Astrocyte of the spinal cord (primary cell): ENCODE data around the gene HLX.

Experiments used
- DNase-seq: peaks from one replicate; pipeline ENCODE4 v3.0.0; 2011; ENCODE audit warnings: low read depth, low spot score
- H3K4me3 ChIP-seq: 2 replicates; pipeline ENCODE4 v1.5.1; 2011; ENCODE audit warnings: low read depth, mild to moderate bottlenecking, low read length, moderate library complexity
- in situ Hi-C: cut with HindIII; loops from 2 replicates; pipeline ENCODE4 v1.10.0; 2017; ENCODE audit warnings: low sequenced_read_pairs
- TF ChIP-seq, protein P1 (sequence below): IDR thresholded peaks from 2 replicates; pipeline ENCODE4 v1.5.1; 2012; ENCODE audit warnings: low read depth, mild to moderate bottlenecking, low read length, inconsistent platforms

The HLX gene

DNA sequence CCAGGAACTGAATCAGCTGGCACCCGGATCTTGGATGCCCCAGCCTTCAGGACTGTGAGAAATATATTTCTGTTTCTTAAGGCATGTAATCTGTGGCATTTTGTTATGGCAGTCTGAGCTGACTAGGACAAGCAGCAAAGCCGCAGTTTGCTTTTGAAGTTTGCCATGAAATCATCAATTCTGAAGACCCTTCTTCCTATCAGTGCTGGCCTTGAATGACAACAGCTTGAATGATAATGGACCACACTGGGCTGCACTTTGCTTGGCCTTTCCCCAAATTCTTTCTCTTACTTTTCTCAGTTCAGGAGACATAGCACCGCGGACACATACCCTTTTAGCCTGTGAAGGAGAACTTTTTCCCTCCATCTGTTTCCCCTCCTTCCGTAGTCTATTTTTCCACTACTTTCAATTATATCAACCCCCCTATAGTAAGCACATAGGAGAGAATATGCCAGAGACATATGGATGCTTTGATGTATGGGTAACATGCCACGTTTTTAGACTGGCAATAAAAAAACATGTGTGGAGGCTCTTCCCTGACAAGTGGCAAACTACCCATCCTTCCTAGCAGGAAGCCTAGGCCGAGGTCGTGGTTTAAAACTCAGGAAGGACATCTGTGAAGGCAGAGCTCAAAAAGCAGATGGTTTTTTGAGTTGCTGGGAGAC is 42.9 kb downstream of the HLX start:
- no peak for DNase-seq
- in situ Hi-C loops: no loop called here
- no peak overlapping the region for H3K4me3 ChIP-seq
- TF ChIP-seq, protein P1, sequence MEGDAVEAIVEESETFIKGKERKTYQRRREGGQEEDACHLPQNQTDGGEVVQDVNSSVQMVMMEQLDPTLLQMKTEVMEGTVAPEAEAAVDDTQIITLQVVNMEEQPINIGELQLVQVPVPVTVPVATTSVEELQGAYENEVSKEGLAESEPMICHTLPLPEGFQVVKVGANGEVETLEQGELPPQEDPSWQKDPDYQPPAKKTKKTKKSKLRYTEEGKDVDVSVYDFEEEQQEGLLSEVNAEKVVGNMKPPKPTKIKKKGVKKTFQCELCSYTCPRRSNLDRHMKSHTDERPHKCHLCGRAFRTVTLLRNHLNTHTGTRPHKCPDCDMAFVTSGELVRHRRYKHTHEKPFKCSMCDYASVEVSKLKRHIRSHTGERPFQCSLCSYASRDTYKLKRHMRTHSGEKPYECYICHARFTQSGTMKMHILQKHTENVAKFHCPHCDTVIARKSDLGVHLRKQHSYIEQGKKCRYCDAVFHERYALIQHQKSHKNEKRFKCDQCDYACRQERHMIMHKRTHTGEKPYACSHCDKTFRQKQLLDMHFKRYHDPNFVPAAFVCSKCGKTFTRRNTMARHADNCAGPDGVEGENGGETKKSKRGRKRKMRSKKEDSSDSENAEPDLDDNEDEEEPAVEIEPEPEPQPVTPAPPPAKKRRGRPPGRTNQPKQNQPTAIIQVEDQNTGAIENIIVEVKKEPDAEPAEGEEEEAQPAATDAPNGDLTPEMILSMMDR: no peak

DNA sequence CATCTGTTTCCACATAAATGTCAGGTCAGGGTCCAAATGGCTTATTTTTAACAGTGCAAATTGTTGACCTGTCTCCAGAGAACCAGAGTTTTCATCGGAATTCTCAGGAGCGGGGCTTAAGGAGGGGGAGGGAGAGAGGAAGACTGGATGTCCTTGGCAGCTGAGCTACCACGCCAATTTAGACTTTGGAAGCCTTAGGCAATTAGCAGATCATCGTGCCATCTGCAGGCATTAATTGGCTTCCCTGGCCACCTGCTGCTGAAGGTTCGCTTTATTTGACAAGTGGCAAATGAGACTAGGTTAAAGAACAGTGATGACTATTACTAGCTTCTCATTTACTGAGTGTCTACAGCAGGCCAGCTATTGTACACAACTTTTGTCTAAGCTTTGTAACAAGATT is 43.7 kb downstream of the HLX start:
- DNase-seq: no peak
- H3K4me3 ChIP-seq: no peak overlapping the region
- TF ChIP-seq, protein P1: no peak
- in situ Hi-C loops: no loop called here

DNA sequence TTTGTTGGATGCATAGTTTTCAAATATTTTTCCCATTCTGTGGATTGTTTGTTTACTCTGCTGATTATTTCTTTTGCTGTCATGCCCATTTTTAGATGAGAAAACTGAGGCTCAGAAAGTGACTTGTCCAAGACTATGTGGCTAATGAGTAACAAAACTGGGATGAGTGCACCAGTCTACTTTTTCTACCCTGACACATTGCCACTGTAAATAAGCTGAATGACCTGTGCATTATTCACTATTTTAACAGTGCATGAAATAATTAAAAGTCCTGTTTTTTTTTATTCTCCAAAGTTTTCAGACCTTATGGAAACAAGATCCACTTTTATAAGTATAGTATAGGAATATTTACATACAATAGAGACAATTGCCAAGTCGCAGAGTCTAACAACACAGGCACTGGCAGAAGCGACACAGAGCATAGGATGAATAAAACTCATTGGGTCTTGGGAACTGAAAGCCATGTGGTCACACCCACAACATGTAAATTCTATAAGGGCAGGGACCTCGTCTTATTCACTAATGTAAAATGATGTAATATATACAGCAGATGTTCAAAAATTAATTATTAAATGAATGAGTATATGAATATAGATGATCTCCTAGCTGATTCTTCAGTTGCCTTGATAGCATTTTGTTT is 45.2 kb downstream of the HLX start:
- DNase-seq: no peak
- in situ Hi-C loops: no loop called here
- TF ChIP-seq, protein P1: no peak
- H3K4me3 ChIP-seq: no peak overlapping the region

DNA sequence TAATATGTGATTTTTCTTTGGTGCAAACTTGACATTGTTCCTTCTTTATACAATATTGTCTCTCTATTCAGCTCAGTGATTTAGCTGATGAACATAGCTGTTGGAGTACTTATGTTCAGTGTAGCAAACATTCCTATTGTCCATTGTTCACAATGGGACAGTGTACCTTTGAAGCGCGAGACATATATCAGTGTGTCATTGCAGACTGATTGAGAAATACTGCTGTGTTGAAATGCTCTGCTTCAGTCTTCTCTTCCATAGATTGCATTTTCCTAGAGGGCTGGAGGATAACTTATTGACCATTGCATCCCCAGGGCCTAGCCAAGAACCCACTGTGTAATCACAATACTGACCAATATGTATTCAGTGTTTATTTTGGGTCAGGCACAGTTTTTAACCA is 46.5 kb downstream of the HLX start:
- TF ChIP-seq, protein P1: no peak
- in situ Hi-C loops: no loop called here
- DNase-seq: no peak

DNA sequence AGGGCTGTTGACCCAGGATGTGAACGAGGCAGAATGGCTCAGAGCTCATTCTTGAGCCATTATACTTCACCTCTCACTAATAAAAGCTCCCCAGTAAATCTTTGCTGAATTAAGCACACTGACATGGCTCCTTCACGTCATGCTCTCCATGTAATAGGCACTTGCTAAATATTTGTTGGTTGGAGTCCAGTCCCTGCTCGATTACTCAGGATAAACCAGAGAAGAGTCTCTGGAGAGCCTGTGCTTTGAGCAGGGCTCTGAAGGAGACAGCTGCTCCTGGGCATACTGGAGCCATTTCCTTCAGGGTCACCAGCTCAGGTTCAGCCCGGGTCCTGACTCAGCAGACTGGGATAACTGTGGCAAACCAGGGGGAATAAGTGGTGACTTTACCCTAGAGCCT is 46.9 kb downstream of the HLX start:
- TF ChIP-seq, protein P1: no peak
- no peak overlapping the region for H3K4me3 ChIP-seq
- DNase-seq: peak; percentile 7
- in situ Hi-C loops: no loop called here

More for the DNA sequence above, 46.5 kb downstream of the HLX start:
- H3K4me3 ChIP-seq: no peak overlapping the region

DNA sequence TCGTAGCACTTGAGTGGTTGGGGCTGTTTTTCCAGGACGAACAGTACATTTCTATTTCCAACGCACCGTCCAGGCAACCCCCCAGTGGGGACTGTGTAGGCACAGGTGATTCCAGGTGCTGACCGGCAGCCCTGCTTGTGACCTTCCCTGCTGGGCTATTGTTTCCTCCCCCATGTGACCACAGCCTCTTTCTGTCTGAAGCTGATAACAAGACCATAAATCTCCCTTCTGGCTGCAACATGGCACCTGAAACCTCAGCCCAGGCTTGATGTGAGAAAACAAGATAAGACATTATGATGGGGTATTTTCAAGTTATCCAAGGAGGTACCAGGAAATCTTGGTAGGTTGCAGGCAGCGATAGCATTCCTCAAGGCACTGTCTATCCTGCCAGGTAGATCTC is 48.2 kb downstream of the HLX start:
- in situ Hi-C loops: no loop called here
- no peak for DNase-seq
- no peak overlapping the region for H3K4me3 ChIP-seq
- TF ChIP-seq, protein P1: no peak
